Neural cell (in vitro differentiated cells): ENCODE measurements around the gene SEC16A.
A peak's percentile ranks its signal among the peaks of the same experiment; 100 is the strongest.

Experiments
- CTCF ChIP-seq: fragments of 450-650 bp; IDR thresholded peaks from 2 replicates; pipeline ENCODE4 v1.5.1; 2014; ENCODE audit warnings: antibody characterized with exemption, mild to moderate bottlenecking, moderate library complexity; ENCODE audit not compliant: poor library complexity, severe bottlenecking
- EP300 ChIP-seq: fragments of 450-650 bp; conservative IDR thresholded peaks from 2 replicates; pipeline ENCODE4 v1.6.1; 2014; ENCODE audit warnings: antibody characterized with exemption, mild to moderate bottlenecking, moderate library complexity; ENCODE audit not compliant: poor library complexity, severe bottlenecking
- EZH2 ChIP-seq: fragments of 200-600, 300-800 bp; shearing (Covaris generic), sonication (generic); IDR thresholded peaks from 2 replicates; pipeline ENCODE4 v1.6.1; 2014; ENCODE audit warnings: antibody characterized with exemption, low read length, borderline replicate concordance, mild to moderate bottlenecking; ENCODE audit not compliant: insufficient read depth, poor library complexity, severe bottlenecking
- POLR2AphosphoS5 ChIP-seq: IDR thresholded peaks from 2 replicates; pipeline ENCODE4 v1.6.1; 2012
- RAD21 ChIP-seq: fragments of 450-650 bp; conservative IDR thresholded peaks from 2 replicates; pipeline ENCODE4 v1.6.1; 2014; ENCODE audit warnings: antibody characterized with exemption, mild to moderate bottlenecking, moderate library complexity
- SMC3 ChIP-seq: fragments of 450-650 bp; conservative IDR thresholded peaks from 2 replicates; pipeline ENCODE4 v1.6.1; 2014; ENCODE audit warnings: antibody characterized with exemption, mild to moderate bottlenecking, moderate library complexity; ENCODE audit not compliant: poor library complexity
- TAF1 ChIP-seq: IDR thresholded peaks from 2 replicates; pipeline ENCODE4 v1.6.1; 2012; ENCODE audit warnings: low read depth
- TF ChIP-seq, protein P1 (sequence below): IDR thresholded peaks from 2 replicates; pipeline ENCODE4 v1.6.1; 2012; ENCODE audit warnings: borderline replicate concordance

GRCh38 chr9:136439481-136440408 lies 43.1 kb downstream of the SEC16A start, which contains the start of gene INPP5E:
- peak; percentile 70 for TF ChIP-seq CTCF
- no peak for TF ChIP-seq TAF1
- TF ChIP-seq EZH2, result no peak
- TF ChIP-seq POLR2AphosphoS5, result peak; percentile 59
- TF ChIP-seq, protein P1, sequence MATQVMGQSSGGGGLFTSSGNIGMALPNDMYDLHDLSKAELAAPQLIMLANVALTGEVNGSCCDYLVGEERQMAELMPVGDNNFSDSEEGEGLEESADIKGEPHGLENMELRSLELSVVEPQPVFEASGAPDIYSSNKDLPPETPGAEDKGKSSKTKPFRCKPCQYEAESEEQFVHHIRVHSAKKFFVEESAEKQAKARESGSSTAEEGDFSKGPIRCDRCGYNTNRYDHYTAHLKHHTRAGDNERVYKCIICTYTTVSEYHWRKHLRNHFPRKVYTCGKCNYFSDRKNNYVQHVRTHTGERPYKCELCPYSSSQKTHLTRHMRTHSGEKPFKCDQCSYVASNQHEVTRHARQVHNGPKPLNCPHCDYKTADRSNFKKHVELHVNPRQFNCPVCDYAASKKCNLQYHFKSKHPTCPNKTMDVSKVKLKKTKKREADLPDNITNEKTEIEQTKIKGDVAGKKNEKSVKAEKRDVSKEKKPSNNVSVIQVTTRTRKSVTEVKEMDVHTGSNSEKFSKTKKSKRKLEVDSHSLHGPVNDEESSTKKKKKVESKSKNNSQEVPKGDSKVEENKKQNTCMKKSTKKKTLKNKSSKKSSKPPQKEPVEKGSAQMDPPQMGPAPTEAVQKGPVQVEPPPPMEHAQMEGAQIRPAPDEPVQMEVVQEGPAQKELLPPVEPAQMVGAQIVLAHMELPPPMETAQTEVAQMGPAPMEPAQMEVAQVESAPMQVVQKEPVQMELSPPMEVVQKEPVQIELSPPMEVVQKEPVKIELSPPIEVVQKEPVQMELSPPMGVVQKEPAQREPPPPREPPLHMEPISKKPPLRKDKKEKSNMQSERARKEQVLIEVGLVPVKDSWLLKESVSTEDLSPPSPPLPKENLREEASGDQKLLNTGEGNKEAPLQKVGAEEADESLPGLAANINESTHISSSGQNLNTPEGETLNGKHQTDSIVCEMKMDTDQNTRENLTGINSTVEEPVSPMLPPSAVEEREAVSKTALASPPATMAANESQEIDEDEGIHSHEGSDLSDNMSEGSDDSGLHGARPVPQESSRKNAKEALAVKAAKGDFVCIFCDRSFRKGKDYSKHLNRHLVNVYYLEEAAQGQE, result no peak
- TF ChIP-seq RAD21, result no peak
- no peak for TF ChIP-seq EP300
- no peak for TF ChIP-seq SMC3
